ENCODE measurements around the gene HLA-DOA.

HLA-DOA gene

DNA sequence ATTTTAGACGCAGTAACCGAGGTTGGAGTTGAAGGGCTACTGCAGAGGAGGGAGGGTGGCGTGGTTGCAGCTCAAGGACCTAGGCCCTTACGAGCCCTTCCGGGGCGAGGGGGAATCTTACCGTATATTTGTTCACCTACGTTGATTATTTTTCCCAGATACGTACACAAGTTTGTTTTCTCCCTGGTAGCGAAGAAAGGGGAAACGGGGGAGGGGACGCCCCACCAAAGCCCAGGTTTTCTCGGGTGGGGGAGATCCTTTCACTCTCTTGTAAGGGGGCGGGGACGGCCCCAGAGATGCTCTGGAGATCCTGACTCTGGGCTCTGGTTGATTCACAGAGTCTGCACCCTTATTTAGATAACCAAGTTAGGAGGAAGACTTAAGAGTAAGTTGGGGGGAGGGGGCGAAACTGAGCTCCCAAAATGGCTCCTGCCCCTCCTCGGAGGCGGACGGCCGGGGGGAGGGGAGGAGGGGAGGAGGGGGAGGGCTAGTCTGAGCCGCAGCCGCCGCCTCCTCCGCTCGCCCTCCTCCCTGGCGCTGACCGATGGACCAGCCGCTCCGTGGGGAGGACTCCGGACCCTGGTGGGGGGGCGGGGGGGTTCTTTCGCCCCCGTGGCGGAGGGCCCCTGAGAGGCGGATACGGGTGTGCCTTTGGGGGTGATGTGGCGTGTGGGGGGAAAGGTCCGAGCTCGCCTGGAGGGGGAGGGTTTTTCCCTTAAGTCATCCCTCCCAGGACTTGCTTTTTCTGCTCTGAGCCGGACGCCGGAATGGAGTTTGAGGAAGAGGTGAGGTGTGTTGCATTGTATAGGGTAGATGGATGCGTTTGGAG is 38.8 kb downstream of the HLA-DOA start:
- intact Hi-C loops (cut with DNase I; ENCODE audit: low total_unique reads), result no loop called here
- TF ChIP-seq, protein P1, sequence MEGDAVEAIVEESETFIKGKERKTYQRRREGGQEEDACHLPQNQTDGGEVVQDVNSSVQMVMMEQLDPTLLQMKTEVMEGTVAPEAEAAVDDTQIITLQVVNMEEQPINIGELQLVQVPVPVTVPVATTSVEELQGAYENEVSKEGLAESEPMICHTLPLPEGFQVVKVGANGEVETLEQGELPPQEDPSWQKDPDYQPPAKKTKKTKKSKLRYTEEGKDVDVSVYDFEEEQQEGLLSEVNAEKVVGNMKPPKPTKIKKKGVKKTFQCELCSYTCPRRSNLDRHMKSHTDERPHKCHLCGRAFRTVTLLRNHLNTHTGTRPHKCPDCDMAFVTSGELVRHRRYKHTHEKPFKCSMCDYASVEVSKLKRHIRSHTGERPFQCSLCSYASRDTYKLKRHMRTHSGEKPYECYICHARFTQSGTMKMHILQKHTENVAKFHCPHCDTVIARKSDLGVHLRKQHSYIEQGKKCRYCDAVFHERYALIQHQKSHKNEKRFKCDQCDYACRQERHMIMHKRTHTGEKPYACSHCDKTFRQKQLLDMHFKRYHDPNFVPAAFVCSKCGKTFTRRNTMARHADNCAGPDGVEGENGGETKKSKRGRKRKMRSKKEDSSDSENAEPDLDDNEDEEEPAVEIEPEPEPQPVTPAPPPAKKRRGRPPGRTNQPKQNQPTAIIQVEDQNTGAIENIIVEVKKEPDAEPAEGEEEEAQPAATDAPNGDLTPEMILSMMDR (IDR thresholded peaks at IDR 0.05), result no peak
- Histone ChIP-seq H3K27me3 (no peaks in the 10 kb centered on the region), H3K9me3 (no peaks in the 10 kb centered on the region), H3K27ac (peak overlapping the region; percentile 99), H3K36me3 (peaks cover 20 to 30% (median 26%) of the 10 kb centered on the region in 3 donors), H3K4me1 (peaks cover 0 to 34% (median 26%) of the 10 kb centered on the region in 4 donors), H3K4me3 (peak overlapping the region; percentile 90 to 94)
- peak; percentile 90 to 96 for DNase-seq

DNA sequence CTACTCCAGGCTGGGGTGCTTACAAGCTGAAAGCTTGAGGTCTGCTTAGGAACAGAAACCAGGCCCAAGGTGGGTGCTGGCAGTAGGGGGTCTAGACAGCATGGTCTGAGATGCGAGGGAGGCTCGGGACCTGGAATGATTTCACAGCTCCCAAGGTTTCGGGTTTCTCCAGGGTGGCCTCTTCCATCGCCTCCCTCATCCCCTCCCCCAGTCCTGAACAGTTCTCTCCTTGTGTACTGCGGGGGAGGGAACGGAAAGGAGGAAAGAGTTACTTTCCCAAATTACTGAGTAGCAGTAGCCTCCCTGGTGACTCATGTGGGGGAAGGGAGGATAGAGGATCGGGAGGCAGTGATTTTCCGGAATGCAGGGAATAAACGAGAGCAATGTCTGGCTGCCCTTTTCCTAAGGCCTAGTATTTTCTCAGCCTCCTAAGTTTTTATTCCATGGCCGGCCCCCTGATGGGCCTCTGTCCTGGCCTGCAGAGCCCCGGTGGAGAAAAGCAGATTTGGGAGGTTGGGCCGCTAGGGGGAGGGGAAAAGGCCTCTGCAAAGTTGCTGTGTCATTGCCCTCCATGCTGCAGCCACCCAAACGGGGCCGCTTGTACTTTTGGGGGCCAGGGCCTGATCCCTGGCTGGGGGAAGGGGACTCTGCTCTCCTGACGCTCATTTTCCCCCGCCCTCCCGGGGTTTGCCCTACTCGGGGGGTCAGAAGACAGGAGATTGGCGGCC is 39.5 kb downstream of the HLA-DOA start:
- Histone ChIP-seq H3K27ac (peak overlapping the region; percentile 99), H3K27me3 (no peaks in the 10 kb centered on the region), H3K4me3 (peak overlapping the region; percentile 90 to 94), H3K9me3 (no peaks in the 10 kb centered on the region), H3K4me1 (peaks cover 0 to 31% (median 19%) of the 10 kb centered on the region in 4 donors), H3K36me3 (peaks cover 14 to 22% (median 19%) of the 10 kb centered on the region in 3 donors)
- peak; percentile 79 to 89 for DNase-seq
- intact Hi-C loops (cut with DNase I; ENCODE audit: low total_unique reads), result loop anchor here (5.0 kb wide), 2 partner anchors 38 to 133 kb away; partner anchors contain the start of gene TAP2
- TF ChIP-seq, protein P1 (IDR thresholded peaks at IDR 0.05), result peak; percentile 27 to 64

DNA sequence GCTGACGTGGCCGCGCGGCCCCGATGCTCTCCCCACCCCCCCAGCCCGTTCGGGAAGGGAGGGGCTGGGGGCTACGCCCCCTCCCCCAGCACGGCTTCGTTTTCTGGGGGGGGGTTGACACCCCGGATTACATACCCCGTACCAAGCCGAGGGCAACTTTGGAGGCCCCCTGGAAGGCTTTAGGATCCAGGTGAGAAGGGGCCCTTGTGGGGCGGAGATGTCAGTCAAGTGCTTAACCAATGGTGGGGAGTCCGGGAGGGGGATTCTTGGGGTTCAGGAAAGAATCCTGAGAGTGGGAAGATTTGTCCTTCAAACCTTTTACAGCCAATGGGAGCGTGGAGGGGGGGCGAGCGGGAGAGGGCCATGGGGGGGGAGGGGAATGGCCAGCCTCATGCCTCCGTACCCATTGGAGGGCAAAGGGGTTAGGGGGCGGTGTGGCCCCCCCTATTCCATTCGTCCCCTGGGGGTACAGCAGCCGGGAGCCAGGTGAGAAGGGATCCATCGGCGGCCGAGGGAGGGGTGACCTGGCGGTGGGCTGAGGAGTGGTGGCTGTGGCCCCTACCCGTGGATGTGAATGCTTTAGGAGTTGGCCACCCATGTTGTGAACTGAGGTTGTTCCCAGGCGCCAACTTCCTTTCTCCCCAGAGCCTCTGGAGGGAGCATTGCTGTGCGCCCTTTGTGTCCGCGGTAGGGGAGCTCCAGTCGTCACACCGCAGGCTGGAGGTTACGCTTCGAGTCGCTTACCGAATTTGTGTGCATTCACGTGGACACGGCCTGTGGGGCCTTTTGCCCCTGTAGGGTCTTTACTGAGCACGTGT is 40.3 kb downstream of the HLA-DOA start:
- peak overlapping the region; percentile 99 for H3K27ac ChIP-seq
- peak; percentile 68 to 83 for DNase-seq
- H3K27me3 ChIP-seq, result no peaks in the 10 kb centered on the region
- H3K4me3 ChIP-seq, result peak overlapping the region; percentile 90 to 94
- TF ChIP-seq, protein P1 (IDR thresholded peaks at IDR 0.05), result no peak
- H3K9me3 ChIP-seq, result no peaks in the 10 kb centered on the region
- intact Hi-C loops (cut with DNase I; ENCODE audit: low total_unique reads), result loop anchor here (5.0 kb wide), 2 partner anchors 37 to 132 kb away; partner anchors contain the start of gene TAP2
- peaks cover 0 to 34% (median 13%) of the 10 kb centered on the region in 4 donors for H3K4me1 ChIP-seq
- H3K36me3 ChIP-seq, result peaks cover 9 to 15% (median 11%) of the 10 kb centered on the region in 3 donors

DNA sequence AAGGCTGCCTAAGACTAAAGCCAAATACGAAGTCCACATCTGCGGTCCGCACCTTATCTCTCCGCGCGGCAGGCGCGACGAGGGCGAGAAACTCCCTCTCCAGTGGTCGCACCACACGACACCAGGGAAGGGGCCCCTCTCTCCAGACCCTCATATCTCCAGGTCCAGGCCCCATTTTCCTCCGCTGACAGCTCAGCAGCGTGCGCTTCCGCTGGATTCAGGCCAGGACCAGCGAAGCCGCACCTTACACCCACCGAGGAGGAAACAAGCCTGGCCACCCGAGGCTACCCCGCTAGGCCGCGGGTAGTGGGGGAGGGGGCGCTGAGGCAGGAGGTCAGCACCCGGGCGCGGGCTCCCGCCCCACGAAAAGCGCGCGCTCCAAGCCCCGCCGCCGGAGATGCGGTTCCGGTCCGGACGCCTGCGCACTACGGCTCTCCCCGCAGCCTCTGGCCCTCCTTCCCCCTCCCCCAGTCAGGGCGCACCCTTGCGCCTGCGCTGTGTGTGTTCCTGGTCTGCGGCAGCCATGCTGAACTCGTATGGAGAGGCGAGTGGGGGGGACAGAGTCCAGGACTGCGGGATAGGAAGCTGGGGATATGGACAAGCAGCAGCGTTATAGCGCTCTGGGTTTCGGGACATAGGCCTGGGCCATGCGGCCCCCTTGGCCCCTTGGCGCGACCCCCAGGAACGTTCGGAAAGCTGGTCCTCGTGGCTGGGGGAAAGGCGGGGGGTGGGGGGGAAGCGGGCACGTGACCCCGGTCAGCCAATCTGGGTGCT is 41.1 kb downstream of the HLA-DOA start, which contains the start of gene BRD2:
BRD2 (plus strand) TSS at position 502 of the 774 bp plus-strand sequence. CDS start 4,305 bp downstream, outside the sequence.
- peak within 1 kb of the TSS; percentile 90 to 94 for H3K4me3 ChIP-seq
- peak; percentile 95 to 98 for DNase-seq
- H3K27me3 ChIP-seq, result no peaks in the 10 kb centered on the region
- H3K9me3 ChIP-seq, result no peaks in the 10 kb centered on the region
- TF ChIP-seq, protein P1 (IDR thresholded peaks at IDR 0.05), result no peak
- intact Hi-C loops (cut with DNase I; ENCODE audit: low total_unique reads), result loop anchor here (5.0 kb wide), 2 partner anchors 36 to 131 kb away; partner anchors contain the start of gene TAP2
- peak within 1 kb of the TSS; percentile 99 for H3K27ac ChIP-seq
- peaks cover 9 to 12% (median 11%) of the 10 kb centered on the region in 3 donors for H3K36me3 ChIP-seq
- peaks cover 0 to 36% (median 12%) of the 10 kb centered on the region in 4 donors for H3K4me1 ChIP-seq

Data from tibial artery (tissue), 4 donors.